ENCODE results near the gene NRL. TPM values are rescaled to one million over a fixed set of nuclear protein-coding genes. Genes with fewer than 3 reads are reported as not detected.

NRL gene
- total RNA-seq, 1 experiment from 2014 or later = 2.5 TPM

DNA sequence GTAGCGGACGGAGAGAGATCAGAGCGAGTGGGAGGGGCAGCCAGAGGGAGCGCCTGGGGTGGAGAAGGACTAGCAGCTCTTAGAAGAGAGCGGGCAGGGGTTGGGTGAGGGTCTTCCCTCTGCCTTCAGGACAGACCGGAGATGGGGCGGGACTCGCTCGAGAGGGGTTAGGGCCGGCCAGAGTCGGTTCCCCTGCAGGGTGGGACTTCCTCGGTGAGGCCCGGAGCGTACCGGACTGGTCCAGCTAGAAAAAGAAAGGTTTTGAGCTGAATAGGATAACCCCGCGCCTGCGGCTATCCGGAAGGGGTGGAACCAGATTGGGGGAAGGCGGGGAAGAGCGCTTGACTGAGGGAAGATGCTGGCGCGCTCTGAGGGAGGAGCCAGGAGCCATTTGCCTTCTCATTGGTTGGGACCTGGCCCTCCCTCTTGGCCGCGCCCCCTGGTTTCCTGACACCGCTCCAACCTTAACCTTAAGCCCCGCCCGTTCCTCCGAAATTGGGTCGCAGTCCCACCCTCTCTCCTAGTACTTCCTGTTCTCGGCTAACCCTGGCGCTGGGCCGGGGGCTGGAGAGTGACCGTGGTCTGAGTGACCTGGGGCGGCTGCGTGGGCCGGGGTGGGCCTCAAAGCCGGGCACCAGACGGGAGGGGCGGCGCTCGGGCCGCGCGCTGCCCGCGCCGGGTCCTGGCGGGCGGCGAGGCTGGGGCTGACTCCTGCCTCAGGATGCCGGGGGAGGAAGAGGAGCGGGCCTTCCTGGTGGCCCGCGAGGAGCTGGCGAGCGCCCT lies 32.4 kb upstream of the NRL start, which contains the start of gene RNF31:
TSS of gene RNF31 (plus strand) at position 521 of the 783 bp plus-strand sequence. CDS start at position 722, 201 bp downstream.
- DNase-seq = peak; percentile 98
- Histone ChIP-seq H2BK20ac (ENCODE audit: low read depth, low read length, poor library complexity, severe bottlenecking) (no peak within 1 kb of the TSS), H3K9ac (ENCODE audit: extremely low read depth, insufficient read length, low read length) (peak within 1 kb of the TSS; percentile 86), H2BK5ac (ENCODE audit: insufficient read length, low read length) (no peak within 1 kb of the TSS), H4K8ac (replicated peaks; ENCODE audit: insufficient read length, low read depth, low read length) (no peak within 1 kb of the TSS), H3K27me3 (ENCODE audit: insufficient read depth, low read length) (no peaks in the 10 kb centered on the region), H3K4ac (ENCODE audit: low read depth, low read length) (no peak within 1 kb of the TSS), H4K5ac (ENCODE audit: insufficient read length, low read depth, low read length) (no peak within 1 kb of the TSS), H4K20me1 (ENCODE audit: control insufficient read depth, insufficient read depth, insufficient read length) (no peaks in the 10 kb centered on the region), H3T11ph (ENCODE audit: low read length) (no peak within 1 kb of the TSS), H3K23ac (ENCODE audit: insufficient read length, low read depth, low read length) (no peak within 1 kb of the TSS), H3K27ac (ENCODE audit: insufficient read length, low read depth, low read length) (no peak within 1 kb of the TSS), H2AFZ (ENCODE audit: low read length) (no peak within 1 kb of the TSS), H3K9me3 (ENCODE audit: control insufficient read depth, low read depth, low read length) (no peaks in the 10 kb centered on the region), H2BK120ac (ENCODE audit: low read depth, low read length, poor library complexity, severe bottlenecking) (no peak within 1 kb of the TSS), H2BK12ac (ENCODE audit: insufficient read length, low read depth, low read length) (no peak within 1 kb of the TSS), H3K56ac (ENCODE audit: insufficient read length, low read depth, low read length) (no peak within 1 kb of the TSS), H3K79me2 (ENCODE audit: insufficient read depth, low read length) (peaks cover 8% of the 10 kb centered on the region; the same call in 1 of the 2 replicates), H3K79me1 (ENCODE audit: insufficient read depth, low read depth, low read length, poor library complexity, severe bottlenecking) (peaks cover 4% of the 10 kb centered on the region), H3K23me2 (ENCODE audit: insufficient read length, low read depth, low read length, poor library complexity, severe bottlenecking) (peaks cover 19% of the 10 kb centered on the region), H3K4me1 (ENCODE audit: insufficient read depth, low read length) (no peaks in the 10 kb centered on the region), H3K14ac (ENCODE audit: insufficient read depth, low read length) (peak within 1 kb of the TSS; percentile 81; the same call in 1 of the 2 replicates), H2AK5ac (ENCODE audit: insufficient read length, low read length) (no peak within 1 kb of the TSS), H3K4me2 (ENCODE audit: insufficient read depth, insufficient read length, low read length) (peak within 1 kb of the TSS; percentile 83), H3K18ac (ENCODE audit: insufficient read length, low read depth, low read length) (peak within 1 kb of the TSS; percentile 77), H2BK15ac (ENCODE audit: low read depth, low read length) (no peak within 1 kb of the TSS), H4K91ac (ENCODE audit: insufficient read length, low read depth, low read length) (no peak within 1 kb of the TSS)
- no CpG with 5 or more reads among the region's 57 CpGs for WGBS (ENCODE audit: extremely low coverage, insufficient read length, low lambda C conversion rate)
- Mint-ChIP-seq H3K27me3 (ENCODE audit: low read depth) (no peaks in the 10 kb centered on the region), H3K4me3 (peak within 1 kb of the TSS; percentile 96 to 99), H3K4me1 (peaks cover 21 to 24% of the 10 kb centered on the region in 2 experiments), H3K9me3 (no peaks in the 10 kb centered on the region), H3K36me3 (ENCODE audit: insufficient read depth in 1 of 3, low read depth in 3 of 3) (peaks cover 20 to 65% (median 62%) of the 10 kb centered on the region in 3 experiments), H3K27ac (peak within 1 kb of the TSS; percentile 96 to 99 (median 98))
- TF ChIP-seq, protein P1, sequence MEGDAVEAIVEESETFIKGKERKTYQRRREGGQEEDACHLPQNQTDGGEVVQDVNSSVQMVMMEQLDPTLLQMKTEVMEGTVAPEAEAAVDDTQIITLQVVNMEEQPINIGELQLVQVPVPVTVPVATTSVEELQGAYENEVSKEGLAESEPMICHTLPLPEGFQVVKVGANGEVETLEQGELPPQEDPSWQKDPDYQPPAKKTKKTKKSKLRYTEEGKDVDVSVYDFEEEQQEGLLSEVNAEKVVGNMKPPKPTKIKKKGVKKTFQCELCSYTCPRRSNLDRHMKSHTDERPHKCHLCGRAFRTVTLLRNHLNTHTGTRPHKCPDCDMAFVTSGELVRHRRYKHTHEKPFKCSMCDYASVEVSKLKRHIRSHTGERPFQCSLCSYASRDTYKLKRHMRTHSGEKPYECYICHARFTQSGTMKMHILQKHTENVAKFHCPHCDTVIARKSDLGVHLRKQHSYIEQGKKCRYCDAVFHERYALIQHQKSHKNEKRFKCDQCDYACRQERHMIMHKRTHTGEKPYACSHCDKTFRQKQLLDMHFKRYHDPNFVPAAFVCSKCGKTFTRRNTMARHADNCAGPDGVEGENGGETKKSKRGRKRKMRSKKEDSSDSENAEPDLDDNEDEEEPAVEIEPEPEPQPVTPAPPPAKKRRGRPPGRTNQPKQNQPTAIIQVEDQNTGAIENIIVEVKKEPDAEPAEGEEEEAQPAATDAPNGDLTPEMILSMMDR (conservative IDR thresholded peaks at IDR 0.05) = no peak

Data from H9 (cell line).